ENCODE measurements around the gene KNDC1. TPM values are rescaled to one million over a fixed set of nuclear protein-coding genes. Genes with fewer than 3 reads are reported as not detected.
"Not testable (repeated sequence)": the region's sequence is repeated elsewhere in the genome, so short reads cannot be mapped to it uniquely, and the experiment has no call there.

Gene KNDC1
- total RNA-seq, 4 donors from 2014 or later, result 2.1 to 9.3 (median 3.5) TPM

DNA sequence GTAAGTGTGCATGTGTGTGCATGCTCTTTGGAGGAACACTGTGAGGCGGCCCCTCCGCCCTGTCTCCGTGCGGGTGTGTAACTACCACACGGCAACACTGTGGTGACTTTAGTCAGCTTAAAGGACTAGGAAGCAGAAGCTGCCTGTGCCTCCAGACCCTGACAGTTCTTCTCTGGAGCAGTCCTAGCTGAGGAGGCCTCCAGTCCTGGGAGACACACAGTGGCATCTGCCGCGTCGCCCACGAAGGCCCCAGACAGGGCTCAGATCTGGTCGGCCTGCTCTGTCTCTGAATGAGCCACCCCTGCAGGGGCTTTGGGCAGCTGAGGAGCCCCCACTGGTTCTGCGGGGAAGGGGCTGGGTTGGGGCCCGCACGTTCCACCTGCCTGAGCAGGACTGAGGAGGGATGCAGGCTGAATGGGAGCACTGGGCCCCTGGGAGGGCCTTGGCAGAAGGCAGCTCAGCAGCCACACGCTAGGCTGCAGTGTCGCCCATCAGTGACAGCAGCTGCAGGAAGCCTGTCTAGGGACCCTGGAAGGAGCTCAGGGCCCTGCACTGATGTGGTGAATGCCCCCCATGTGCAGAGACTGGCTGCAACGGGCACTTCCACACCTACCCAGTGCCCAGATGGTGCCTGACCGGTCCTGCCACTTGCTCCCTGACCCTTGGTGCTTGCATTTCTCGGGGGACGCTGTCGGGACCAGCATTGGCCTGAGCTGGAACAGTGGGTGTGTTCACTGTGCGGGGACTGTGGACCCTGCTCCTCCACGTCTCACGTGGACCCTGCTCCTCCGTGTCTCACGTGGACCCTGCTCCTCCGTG lies 27.3 kb upstream of the KNDC1 start:
- Histone ChIP-seq H3K27me3 (no peaks in the 10 kb centered on the region), H3K36me3 (no peaks in the 10 kb centered on the region), H3K9me3 (no peaks in the 10 kb centered on the region), H3K27ac (no peak overlapping the region), H3K4me1 (peaks cover 0 to 4% of the 10 kb centered on the region in 2 donors), H3K4me3 (replicated peaks in 1 of 3) (no peak overlapping the region)
- TF ChIP-seq CTCF (IDR thresholded peaks at IDR 0.05), result no peak
- no peak for TF ChIP-seq POLR2A (IDR thresholded peaks at IDR 0.05)
- intact Hi-C loops (cut with DNase I), result no loop called here
- no peak for DNase-seq
- WGBS, 2 donors, result 88 to 89% methylated on average over 13 to 24 of the region's 26 CpGs

DNA sequence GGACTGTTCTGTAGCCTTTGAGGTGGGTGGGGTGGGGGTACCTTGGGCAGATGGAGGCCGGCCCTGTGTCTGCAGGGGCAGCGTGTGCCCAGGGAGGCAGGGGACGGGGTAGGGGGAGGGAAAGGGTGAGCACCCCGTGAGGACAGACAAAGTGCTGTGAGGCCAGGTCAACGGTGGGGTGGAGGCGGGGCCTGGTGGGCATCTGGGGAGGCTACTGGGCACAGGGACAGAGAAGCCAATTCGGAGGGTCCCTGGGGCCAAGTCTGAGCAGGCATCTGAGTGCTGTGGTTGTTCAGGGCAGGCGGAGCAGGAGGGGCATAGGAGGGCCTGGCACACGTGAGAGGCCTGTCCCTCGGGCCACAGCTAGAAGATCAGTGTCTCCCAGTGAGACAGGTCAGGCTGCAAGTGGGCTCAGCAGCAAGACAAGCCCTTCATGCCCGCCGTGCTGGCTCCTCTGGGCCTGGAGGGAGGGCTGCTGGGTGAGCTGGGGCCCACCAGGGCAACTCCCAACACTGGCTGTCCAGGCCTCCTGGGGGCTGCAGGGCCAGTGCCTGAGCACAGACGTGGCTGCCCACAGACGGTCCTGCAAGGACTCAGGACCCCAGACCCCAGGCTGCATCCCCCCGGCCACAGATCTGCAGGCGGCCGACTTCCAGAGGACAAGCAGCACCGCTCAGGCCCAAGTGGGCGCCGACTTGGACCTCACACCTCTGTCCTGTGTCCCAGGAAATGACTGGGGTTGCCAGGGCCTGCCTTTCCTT lies 26.4 kb upstream of the KNDC1 start:
- no peaks in the 10 kb centered on the region for H3K36me3 ChIP-seq
- no peaks in the 10 kb centered on the region for H3K9me3 ChIP-seq
- no peak overlapping the region for H3K4me3 ChIP-seq (replicated peaks in 1 of 3)
- intact Hi-C loops (cut with DNase I), result no loop called here
- H3K27me3 ChIP-seq, result no peaks in the 10 kb centered on the region
- H3K4me1 ChIP-seq, result peaks cover 0 to 4% of the 10 kb centered on the region in 2 donors
- WGBS, 2 donors, result 74 to 91% methylated on average over 12 to 13 of the region's 20 CpGs
- DNase-seq, result no peak
- no peak overlapping the region for H3K27ac ChIP-seq
- TF ChIP-seq CTCF (IDR thresholded peaks at IDR 0.05) (no peak), POLR2A (IDR thresholded peaks at IDR 0.05) (no peak)

DNA sequence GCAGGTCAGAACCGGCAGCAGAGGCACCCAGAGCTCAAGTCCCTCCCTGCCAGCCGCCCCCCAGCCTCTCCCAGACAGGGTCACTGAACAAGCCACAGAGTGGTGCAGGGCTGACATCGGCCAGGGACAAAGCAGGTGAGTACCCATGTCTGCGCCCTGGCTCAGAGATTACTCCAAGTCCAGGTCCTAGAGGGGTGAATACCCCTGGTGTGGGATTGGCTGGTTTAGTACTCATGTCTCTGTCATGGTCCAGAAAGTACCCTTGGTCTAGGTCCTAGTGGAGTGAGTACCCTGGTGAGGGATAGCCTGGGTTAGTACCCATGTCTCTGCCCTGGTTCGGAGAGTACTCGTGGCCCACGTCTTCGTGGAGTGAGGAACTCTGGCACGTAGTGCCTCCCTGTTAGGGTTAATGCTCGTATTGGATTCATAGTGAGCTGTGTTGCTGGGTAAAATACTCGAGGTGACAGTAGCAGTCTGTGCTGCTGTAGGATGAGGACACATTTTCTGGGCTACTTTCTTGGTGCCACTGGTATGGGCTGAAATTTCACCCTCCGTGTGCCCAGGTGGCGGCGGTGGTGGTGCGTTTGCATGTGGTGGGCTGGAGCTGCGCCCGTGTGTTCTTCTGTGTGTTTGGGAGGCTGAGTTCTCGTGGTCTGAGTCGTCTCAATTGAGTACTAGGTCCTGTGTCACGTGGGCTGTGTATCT lies 25.5 kb upstream of the KNDC1 start:
- no peak overlapping the region for H3K27ac ChIP-seq
- no peaks in the 10 kb centered on the region for H3K9me3 ChIP-seq
- H3K4me3 ChIP-seq (replicated peaks in 1 of 3), result no peak overlapping the region
- TF ChIP-seq POLR2A (IDR thresholded peaks at IDR 0.05), result no peak
- no peak for TF ChIP-seq CTCF (IDR thresholded peaks at IDR 0.05)
- no peak for DNase-seq
- WGBS, 2 donors, result 77 to 82% methylated on average over 16 to 20 of the region's 20 CpGs
- H3K36me3 ChIP-seq, result no peaks in the 10 kb centered on the region
- intact Hi-C loops (cut with DNase I), result no loop called here
- peaks cover 0 to 4% of the 10 kb centered on the region in 2 donors for H3K4me1 ChIP-seq
- H3K27me3 ChIP-seq, result no peaks in the 10 kb centered on the region

DNA sequence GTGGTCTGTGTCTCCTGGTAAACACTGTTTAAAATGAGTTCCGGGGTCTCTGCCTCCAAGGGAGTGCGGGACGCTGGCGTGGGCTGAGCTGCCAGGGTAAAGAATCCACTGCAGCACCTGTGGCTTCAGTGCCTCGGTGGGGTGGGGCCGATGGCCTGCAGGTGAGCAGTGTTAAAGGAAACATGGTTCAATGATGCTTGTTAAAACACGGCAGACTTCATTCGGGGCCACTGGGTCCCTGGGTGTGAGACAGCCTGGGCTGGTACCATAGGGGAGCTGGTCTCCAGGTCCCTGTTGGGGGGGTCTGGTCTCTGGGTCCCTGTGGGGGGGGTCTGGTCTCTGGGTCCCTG lies 24.9 kb upstream of the KNDC1 start:
- intact Hi-C loops (cut with DNase I), result no loop called here
- H3K36me3 ChIP-seq, result no peaks in the 10 kb centered on the region
- peaks cover 0 to 4% of the 10 kb centered on the region in 2 donors for H3K4me1 ChIP-seq
- 58 to 61% methylated on average over 8 of the region's 8 CpGs for WGBS, 2 donors
- no peaks in the 10 kb centered on the region for H3K27me3 ChIP-seq
- H3K9me3 ChIP-seq, result no peaks in the 10 kb centered on the region
- no peak overlapping the region for H3K27ac ChIP-seq
- no peak for TF ChIP-seq CTCF (IDR thresholded peaks at IDR 0.05)
- TF ChIP-seq POLR2A (IDR thresholded peaks at IDR 0.05), result no peak
- H3K4me3 ChIP-seq (replicated peaks in 1 of 3), result no peak overlapping the region
- DNase-seq, result no peak

DNA sequence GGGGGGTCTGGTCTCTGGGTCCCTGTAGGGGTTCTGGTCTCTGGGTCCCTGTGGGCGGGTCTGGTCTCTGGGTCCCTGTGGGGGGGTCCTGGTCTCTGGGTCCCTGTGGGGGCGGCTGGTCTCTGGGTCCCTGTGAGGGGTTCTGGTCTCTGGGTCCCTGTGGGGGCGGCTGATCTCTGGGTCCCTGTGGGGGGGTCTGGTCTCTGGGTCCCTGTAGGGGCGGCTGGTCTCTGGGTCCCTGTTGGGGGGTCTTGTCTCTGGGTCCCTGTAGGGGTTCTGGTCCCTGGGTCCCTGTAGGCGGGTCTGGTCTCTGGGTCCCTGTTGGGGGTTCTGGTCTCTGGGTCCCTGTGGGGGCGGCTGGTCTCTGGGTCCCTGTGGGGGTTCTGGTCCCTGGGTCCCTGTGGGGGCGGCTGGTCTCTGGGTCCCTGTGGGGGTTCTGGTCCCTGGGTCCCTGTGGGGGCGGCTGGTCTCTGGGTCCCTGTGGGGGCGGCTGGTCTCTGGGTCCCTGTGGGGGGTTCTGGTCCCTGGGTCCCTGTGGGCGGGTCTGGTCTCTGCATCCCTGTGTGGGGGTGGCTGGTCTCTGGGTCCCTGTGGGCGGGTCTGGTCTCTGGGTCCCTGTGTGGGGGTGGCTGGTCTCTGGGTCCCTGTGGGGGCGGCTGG lies 22.4 kb upstream of the KNDC1 start:
- intact Hi-C loops (cut with DNase I); DNase-seq; H3K27ac ChIP-seq: not testable (repeated sequence)

More for the DNA sequence above, 22.4 kb upstream of the KNDC1 start:
- not testable (repeated sequence) for H3K4me1 ChIP-seq; H3K36me3 ChIP-seq; H3K9me3 ChIP-seq; H3K4me3 ChIP-seq (replicated peaks in 1 of 3); H3K27me3 ChIP-seq
- WGBS, 2 donors, result 78% methylated on average over 3 of the region's 12 CpGs; no CpG with 5 or more reads in 1 of the 2 donors
